Upper lobe of left lung (tissue), 6 donors: ENCODE data around the gene PABPN1L. TPM values are rescaled to one million over a fixed set of nuclear protein-coding genes. Genes with fewer than 3 reads are reported as not detected.
"Not testable (repeated sequence)": the region's sequence is repeated elsewhere in the genome, so short reads cannot be mapped to it uniquely, and the experiment has no call there.

Experiments
- ATAC-seq, 2 donors: fragments of 200-7000 bp; cut with Tn5 transposase; one replicate each; pipeline ENCODE4 v1.9.1; 2022; ENCODE audit warnings: mild to moderate bottlenecking in 2 of 2, moderate library complexity in 2 of 2; ENCODE audit not compliant: low FRiP score in 2 of 2
- DNase-seq, 2 donors: peaks; one replicate each; pipeline ENCODE4 v3.0.0-alpha.2; 2019 to 2020
- H3K27ac ChIP-seq, 4 donors: fragments of 200-600 bp; sonication (generic); one replicate each; pipeline ENCODE4 v1.5.1; 2016 to 2019
- H3K27me3 ChIP-seq, 4 donors: fragments of 200-600 bp; sonication (generic); one replicate each; pipeline ENCODE4 v1.5.1; 2017 to 2019
- H3K36me3 ChIP-seq, 4 donors: fragments of 200-600 bp; sonication (generic); one replicate each; pipeline ENCODE4 v1.5.1; 2016 to 2019
- H3K4me1 ChIP-seq, 4 donors: fragments of 200-600 bp; sonication (generic); one replicate each; pipeline ENCODE4 v1.5.1; 2018 to 2019
- H3K4me3 ChIP-seq, 4 donors: fragments of 200-600 bp; sonication (generic); one replicate each; pipeline ENCODE4 v1.5.1; 2017 to 2019; ENCODE audit warnings: mild to moderate bottlenecking in 2 of 4, moderate library complexity in 1 of 4
- H3K9me3 ChIP-seq, 4 donors: fragments of 200-600 bp; sonication (generic); one replicate each; pipeline ENCODE4 v1.5.1; 2018 to 2019
- CTCF ChIP-seq, 6 experiments: fragments of 450-650 bp in 4 of 6; fragments of 200-600 bp in 2 of 6; sonication (generic) in 2 of 6; IDR thresholded peaks; one replicate each; pipeline ENCODE4 v1.5.1; 2016 to 2019; ENCODE audit warnings: antibody characterized with exemption in 6 of 6
- EP300 ChIP-seq, 4 donors: sonication (generic); formaldehyde crosslinking; IDR thresholded peaks; one replicate each; pipeline ENCODE4 v1.5.1; 2017; ENCODE audit warnings: antibody characterized with exemption in 4 of 4, control low read depth in 2 of 4
- POLR2A ChIP-seq, 4 donors: fragments of 450-650 bp; IDR thresholded peaks; one replicate each; pipeline ENCODE4 v1.5.1; 2016 to 2017; ENCODE audit warnings: antibody characterized with exemption in 4 of 4, mild to moderate bottlenecking in 2 of 4
- POLR2AphosphoS5 ChIP-seq, 2 donors: sonication (generic); formaldehyde crosslinking; IDR thresholded peaks; one replicate each; pipeline ENCODE4 v1.5.1; 2017; ENCODE audit warnings: antibody characterized with exemption in 2 of 2
- WGBS, 2 donors: methylation state at CpG; one replicate each; pipeline ENCODE4 v1.1.5; 2017 to 2018; 5-methylcytosine and 5-hydroxymethylcytosine counted together
- total RNA-seq, 6 donors: library from RNA; depleted of rRNA in 4 of 6; stranded (reverse); fragments of >200 nt in 4 of 6; gene quantifications; one replicate each; pipeline versions ENCODE4 v1.1.0 to v1.2.1, GENCODE V29; 2016 to 2021
- donor health status: DM: no; HTN: no; CAD: no; lungs with moderate emphysema.
- donor health status: DM: no; HTN: yes; CAD: no; lungs with severe emphysema.

PABPN1L gene
- total RNA-seq, 6 donors from 2014 or later, result 0.20 TPM; not detected in 5

- H3K9me3 ChIP-seq, result no peaks in the 10 kb centered on the region
- 88 to 97% methylated on average over 18 to 20 of the region's 20 CpGs for WGBS, 2 donors
- no peaks in the 10 kb centered on the region for H3K27me3 ChIP-seq
- no peak for TF ChIP-seq CTCF (IDR thresholded peaks at IDR 0.05)
- DNase-seq, result peak in 1 of 2 donors; percentile 75
- peaks cover 0 to 38% (median 5%) of the 10 kb centered on the region in 4 donors for H3K36me3 ChIP-seq
- peaks cover 0 to 5% (median 0%) of the 10 kb centered on the region in 4 donors for H3K4me1 ChIP-seq
- H3K27ac ChIP-seq, result no peak overlapping the region
- ATAC-seq, result no peak
- no peak overlapping the region for H3K4me3 ChIP-seq
These were observed 25.6 kb upstream of the PABPN1L start for GRCh38 chr16:88892065-88892464.

GRCh38 chr16:88891083-88891482 is 24.6 kb upstream of the PABPN1L start:
- ATAC-seq (no peak), DNase-seq (no peak)
- H3K27me3 ChIP-seq, result no peaks in the 10 kb centered on the region

GRCh38 chr16:88889702-88890352 is 23.4 kb upstream of the PABPN1L start:
- Histone ChIP-seq H3K4me1 (peaks cover 3 to 14% (median 6%) of the 10 kb centered on the region in 4 donors), H3K27ac (peak overlapping the region in 2 of 4 donors; percentile 54 to 61), H3K36me3 (peaks cover 0 to 35% (median 9%) of the 10 kb centered on the region in 4 donors)
- H3K27me3 ChIP-seq, DNase-seq, ATAC-seq, H3K4me3 ChIP-seq, H3K9me3 ChIP-seq: not testable (repeated sequence)
- WGBS, 2 donors, result 89 to 93% methylated on average over 37 to 47 of the region's 48 CpGs

More at GRCh38 chr16:88891083-88891482, 24.6 kb upstream of the PABPN1L start:
- WGBS, 2 donors, result 89 to 90% methylated on average over 16 of the region's 16 CpGs
- H3K4me1 ChIP-seq, result peaks cover 0 to 8% (median 4%) of the 10 kb centered on the region in 4 donors
- TF ChIP-seq POLR2A (IDR thresholded peaks at IDR 0.05), result no peak
- TF ChIP-seq EP300 (IDR thresholded peaks at IDR 0.05), result no peak
- TF ChIP-seq CTCF (IDR thresholded peaks at IDR 0.05), result no peak
- no peak for TF ChIP-seq POLR2AphosphoS5 (IDR thresholded peaks at IDR 0.05)
- no peak overlapping the region for H3K27ac ChIP-seq
- peaks cover 0 to 28% (median 5%) of the 10 kb centered on the region in 4 donors for H3K36me3 ChIP-seq
- H3K9me3 ChIP-seq, result no peaks in the 10 kb centered on the region
- no peak overlapping the region for H3K4me3 ChIP-seq

GRCh38 chr16:88888461-88889387 is 22.3 kb upstream of the PABPN1L start:
- Histone ChIP-seq H3K4me1 (peaks cover 3 to 14% (median 6%) of the 10 kb centered on the region in 4 donors), H3K4me3 (no peak overlapping the region), H3K9me3 (no peaks in the 10 kb centered on the region), H3K27ac (peak overlapping the region; percentile 10 to 80 (median 72)), H3K36me3 (peaks cover 0 to 46% (median 18%) of the 10 kb centered on the region in 4 donors), H3K27me3 (no peaks in the 10 kb centered on the region)
- ATAC-seq (no peak), DNase-seq (peak in 1 of 2 donors; percentile 82)
- 70 to 77% methylated on average over 15 to 28 of the region's 30 CpGs for WGBS, 2 donors
- TF ChIP-seq POLR2A (IDR thresholded peaks at IDR 0.05) (no peak), CTCF (IDR thresholded peaks at IDR 0.05) (no peak), EP300 (IDR thresholded peaks at IDR 0.05) (no peak), POLR2AphosphoS5 (IDR thresholded peaks at IDR 0.05) (peak; percentile 23 to 33)

- no peak for DNase-seq
- Histone ChIP-seq H3K4me1 (peaks cover 3 to 14% (median 6%) of the 10 kb centered on the region in 4 donors), H3K27me3 (no peaks in the 10 kb centered on the region), H3K36me3 (peaks cover 0 to 53% (median 21%) of the 10 kb centered on the region in 4 donors), H3K9me3 (no peaks in the 10 kb centered on the region), H3K27ac (peak overlapping the region; percentile 42 to 80 (median 72)), H3K4me3 (no peak overlapping the region)
- TF ChIP-seq POLR2AphosphoS5 (IDR thresholded peaks at IDR 0.05), result no peak
- TF ChIP-seq EP300 (IDR thresholded peaks at IDR 0.05), result no peak
- no peak for TF ChIP-seq POLR2A (IDR thresholded peaks at IDR 0.05)
- no peak for TF ChIP-seq CTCF (IDR thresholded peaks at IDR 0.05)
- 80% methylated on average over 9 of the region's 14 CpGs; no CpG with 5 or more reads in 1 of the 2 donors for WGBS, 2 donors
- ATAC-seq, result no peak
These were observed 21.6 kb upstream of the PABPN1L start for GRCh38 chr16:88888057-88888456.
